H1 (cell line): Measurements from ENCODE around the gene MYLK. TPM values are rescaled to one million over a fixed set of nuclear protein-coding genes. Genes with fewer than 3 reads are reported as not detected.
"Not testable (repeated sequence)": the region's sequence is repeated elsewhere in the genome, so short reads cannot be mapped to it uniquely, and the experiment has no call there.

Experiments
- CTCF ChIA-PET: fragments of 300-600 bp; sonication (Branson Sonifier 250); formaldehyde crosslinking; loops from one replicate; lab custom pipeline; 2021; ENCODE audit not compliant: partially characterized antibody; lab: Charles Lee
- POLR2A ChIA-PET: fragments of 300-600 bp; sonication (Branson Sonifier 250); formaldehyde crosslinking; loops from one replicate; lab custom pipeline; 2021; ENCODE audit warnings: inconsistent platforms; ENCODE audit not compliant: partially characterized antibody; lab: Charles Lee
- DNase-seq, 2 experiments: peaks; one replicate each; pipeline versions ENCODE4 v3.0.0 to v3.0.0-alpha.2; 2010 to 2022; ENCODE audit warnings: low spot score in 2 of 2, low read depth in 1 of 2, mixed read lengths in 1 of 2
- FAIRE-seq: peaks from 2 replicates; lab custom pipeline; 2011; peaks lifted over from hg19 to GRCh38; lab: Jason Lieb, UNC
- H2AFZ ChIP-seq: 2 replicates; pipeline ENCODE4 v1.8.1; 2012; ENCODE audit warnings: low read length, inconsistent platforms
- H2AK5ac ChIP-seq: 2 replicates; pipeline ENCODE4 v1.6.1; 2013; ENCODE audit warnings: low read depth, low read length
- H2BK120ac ChIP-seq: replicated peaks from 2 replicates; pipeline ENCODE3; 2013; ENCODE audit warnings: low read depth, low read length, inconsistent platforms
- H2BK12ac ChIP-seq: 2 replicates; pipeline ENCODE4 v1.6.1; 2013; ENCODE audit warnings: low read depth, low read length
- H2BK15ac ChIP-seq: 2 replicates; pipeline ENCODE4 v1.6.1; 2013; ENCODE audit warnings: low read length
- H2BK20ac ChIP-seq: 2 replicates; pipeline ENCODE4 v1.6.1; 2013; ENCODE audit warnings: low read length
- H2BK5ac ChIP-seq: 2 replicates; pipeline ENCODE4 v1.6.1; 2013; ENCODE audit warnings: low read depth, low read length
- H3K14ac ChIP-seq: 2 replicates; pipeline ENCODE4 v1.6.1; 2013; ENCODE audit warnings: inconsistent platforms; ENCODE audit not compliant: insufficient read length
- H3K18ac ChIP-seq: 2 replicates; pipeline ENCODE4 v1.6.1; 2013; ENCODE audit warnings: low read length; ENCODE audit errors: extremely low read depth
- H3K23ac ChIP-seq: 2 replicates; pipeline ENCODE4 v1.6.1; 2013; ENCODE audit warnings: inconsistent platforms; ENCODE audit not compliant: insufficient read length
- H3K23me2 ChIP-seq: 2 replicates; pipeline ENCODE4 v1.6.1; 2013; ENCODE audit warnings: low read depth, low read length
- H3K27ac ChIP-seq: 2 replicates; pipeline ENCODE4 v1.6.1; 2011; ENCODE audit warnings: low read depth, low read length, inconsistent platforms
- H3K27me3 ChIP-seq, 4 experiments: replicated peaks in 1 of 4; 1 replicate in 1 of 4; 2 replicates in 3 of 4; pipeline versions ENCODE4 v1.6.1 to v1.8.1; 2011 to 2013; ENCODE audit warnings: low read length in 3 of 4, mild to moderate bottlenecking in 3 of 4, inconsistent platforms in 2 of 4, mixed read lengths in 2 of 4, moderate library complexity in 1 of 4; ENCODE audit not compliant: control insufficient read depth in 3 of 4, insufficient read depth in 3 of 4; ENCODE audit errors: extremely low read depth in 1 of 4
- H3K36me3 ChIP-seq, 4 experiments: 2 replicates each; pipeline versions ENCODE4 v1.6.1 to v1.8.1; 2011 to 2013; ENCODE audit warnings: mild to moderate bottlenecking in 4 of 4, low read length in 3 of 4, moderate library complexity in 2 of 4, control low read depth in 1 of 4, inconsistent platforms in 1 of 4; ENCODE audit not compliant: insufficient read depth in 4 of 4, control insufficient read depth in 2 of 4
- H3K4ac ChIP-seq: replicated peaks from 2 replicates; pipeline ENCODE3; 2013; ENCODE audit warnings: low read length, low read depth, mixed read lengths, inconsistent platforms; ENCODE audit not compliant: insufficient read length
- H3K4me1 ChIP-seq, 4 experiments: replicated peaks in 1 of 4; 1 replicate in 1 of 4; 2 replicates in 3 of 4; pipeline versions ENCODE4 v1.6.1 to v1.8.1; 2011 to 2013; ENCODE audit warnings: low read length in 3 of 4, inconsistent platforms in 2 of 4, mixed read lengths in 1 of 4; ENCODE audit not compliant: insufficient read depth in 4 of 4, control insufficient read depth in 3 of 4
- H3K4me2 ChIP-seq, 2 experiments: 2 replicates each; pipeline versions ENCODE4 v1.6.1 to v1.8.1; 2011 to 2013; ENCODE audit warnings: low read depth in 2 of 2, low read length in 2 of 2, control low read depth in 1 of 2, inconsistent platforms in 1 of 2, mild to moderate bottlenecking in 1 of 2; ENCODE audit not compliant: insufficient read depth in 1 of 2
- H3K4me3 ChIP-seq, 4 experiments: fragments of 200-600, 300-600 bp in 1 of 4; sonication (generic), shearing (Covaris generic), sonication (Bioruptor Twin) in 1 of 4; 2 replicates each; pipeline versions ENCODE4 v1.5.1 to v1.8.1; 2011 to 2016; ENCODE audit warnings: low read length in 4 of 4, low read depth in 3 of 4, control low read depth in 2 of 4, inconsistent platforms in 2 of 4, mild to moderate bottlenecking in 2 of 4, mixed read lengths in 1 of 4, moderate library complexity in 1 of 4; ENCODE audit not compliant: insufficient read depth in 2 of 4; ENCODE audit errors: extremely low read depth in 1 of 4
- H3K56ac ChIP-seq: replicated peaks from 2 replicates; pipeline ENCODE3; 2013; ENCODE audit warnings: low read depth, mild to moderate bottlenecking, mixed read lengths, low read length, inconsistent platforms; ENCODE audit not compliant: insufficient read length
- H3K79me1 ChIP-seq: 2 replicates; pipeline ENCODE4 v1.6.1; 2013; ENCODE audit warnings: low read depth, low read length, control low read depth
- H3K79me2 ChIP-seq, 2 experiments: 2 replicates each; pipeline versions ENCODE4 v1.6.1 to v1.8.1; 2012 to 2013; ENCODE audit warnings: low read length in 2 of 2, mild to moderate bottlenecking in 2 of 2, inconsistent platforms in 1 of 2; ENCODE audit not compliant: insufficient read depth in 2 of 2, control insufficient read depth in 1 of 2
- H3K9ac ChIP-seq, 4 experiments: replicated peaks in 1 of 4; 1 replicate in 1 of 4; 2 replicates in 3 of 4; pipeline versions ENCODE4 v1.6.1 to v1.8.1; 2011 to 2013; ENCODE audit warnings: low read depth in 3 of 4, low read length in 3 of 4, control low read depth in 2 of 4, mild to moderate bottlenecking in 2 of 4, moderate library complexity in 2 of 4, inconsistent platforms in 1 of 4; ENCODE audit errors: extremely low read depth in 1 of 4
- H3K9me3 ChIP-seq, 2 experiments: 2 replicates each; pipeline versions ENCODE4 v1.6.1 to v1.8.1; 2012 to 2013; ENCODE audit warnings: mild to moderate bottlenecking in 2 of 2, moderate library complexity in 2 of 2, control low read depth in 1 of 2, inconsistent platforms in 1 of 2, low read depth in 1 of 2, low read length in 1 of 2, mixed read lengths in 1 of 2; ENCODE audit not compliant: insufficient read depth in 2 of 2
- H4K20me1 ChIP-seq, 2 experiments: replicated peaks in 1 of 2; 2 replicates each; pipeline versions ENCODE3 to v1.8.1; 2011 to 2013; ENCODE audit warnings: inconsistent platforms in 2 of 2, low read length in 2 of 2, mild to moderate bottlenecking in 1 of 2; ENCODE audit not compliant: insufficient read depth in 2 of 2, control insufficient read depth in 1 of 2
- H4K5ac ChIP-seq: 2 replicates; pipeline ENCODE4 v1.6.1; 2013; ENCODE audit warnings: low read length, low read depth, mixed read lengths, inconsistent platforms; ENCODE audit not compliant: insufficient read length
- H4K8ac ChIP-seq: 2 replicates; pipeline ENCODE4 v1.8.0; 2013; ENCODE audit warnings: mild to moderate bottlenecking, moderate library complexity, low read length, inconsistent platforms; ENCODE audit not compliant: insufficient read depth; ENCODE audit errors: extremely low read depth
- H4K91ac ChIP-seq: replicated peaks from 2 replicates; pipeline ENCODE3; 2013; ENCODE audit warnings: low read length, mixed read lengths, inconsistent platforms; ENCODE audit not compliant: insufficient read length
- CEBPB ChIP-seq: IDR thresholded peaks from 2 replicates; pipeline ENCODE4 v1.6.1; 2012; ENCODE audit warnings: low read depth, low read length
- CREB1 ChIP-seq: IDR thresholded peaks from 2 replicates; pipeline ENCODE4 v1.6.1; 2012; ENCODE audit warnings: inconsistent platforms
- CTCF ChIP-seq, 3 experiments: IDR thresholded peaks; 1 replicate in 2 of 3; 2 replicates in 1 of 3; pipeline versions ENCODE4 v1.5.1 to v1.6.1; 2011; ENCODE audit warnings: low read length in 3 of 3, mild to moderate bottlenecking in 3 of 3, inconsistent platforms in 2 of 3, low read depth in 1 of 3, moderate library complexity in 1 of 3; ENCODE audit not compliant: insufficient read depth in 1 of 3; ENCODE audit errors: control extremely low read depth in 1 of 3
- EGR1 ChIP-seq: IDR thresholded peaks from 2 replicates; pipeline ENCODE4 v1.6.1; 2011; ENCODE audit warnings: low read depth, low read length, borderline replicate concordance
- KDM4A ChIP-seq: IDR thresholded peaks from one replicate; pipeline ENCODE4 v1.7.1; 2012; ENCODE audit warnings: low read depth, mild to moderate bottlenecking, moderate library complexity, low read length, inconsistent platforms; ENCODE audit not compliant: severe bottlenecking
- POU5F1 ChIP-seq: IDR thresholded peaks from 2 replicates; pipeline ENCODE4 v1.6.1; 2011; ENCODE audit warnings: low read depth, mild to moderate bottlenecking, low read length, moderate library complexity
- SRF ChIP-seq: IDR thresholded peaks from 2 replicates; pipeline ENCODE4 v1.6.1; 2011; ENCODE audit warnings: mild to moderate bottlenecking, low read depth, low read length, moderate library complexity
- WGBS, 2 experiments: shearing (Covaris generic) in 1 of 2; methylation state at CpG; one replicate each; pipeline versions ENCODE4 v1.1.6 to v1.1.7; 2013 to 2015; ENCODE audit warnings: low lambda C conversion rate in 2 of 2, mixed read lengths in 2 of 2, inconsistent platforms in 1 of 2, low coverage in 1 of 2, missing lambda C conversion rate in 1 of 2; ENCODE audit not compliant: insufficient replicate concordance in 2 of 2, insufficient coverage in 1 of 2, insufficient read length in 1 of 2; ENCODE audit errors: extremely low coverage in 1 of 2, missing lambda C conversion rate in 1 of 2; 5-methylcytosine and 5-hydroxymethylcytosine counted together
- polyA plus RNA-seq, 7 experiments: library from polyadenylated mRNA; depleted of rRNA in 3 of 7; stranded (reverse) in 5 of 7; unstranded in 2 of 7; fragments of >200 nt in 5 of 7; fragments of 200-250 nt in 2 of 7; gene quantifications; 1 replicate in 5 of 7; 2 replicates in 1 of 7; 4 replicates in 1 of 7; pipeline versions ENCODE4 v1.2.1 to v1.2.3, GENCODE V29; 2011 to 2013; ENCODE audit warnings: missing spikeins in 2 of 7, mixed read lengths in 2 of 7
- total RNA-seq: library from RNA; stranded (reverse); fragmentation: NEBNext Ultra II Directional; extraction: Animal tissue kit (Norgen Biotek cat#: 25700); gene quantifications from 2 replicates; pipeline ENCODE4 v1.2.1, GENCODE V29; 2021

The MYLK gene
- total and polyA plus RNA-seq, 2 of the 8 experiments (the other 6 are each of a cell fraction or from before 2014, with no cell fraction given), result 11.6 to 21.3 TPM

- TF ChIP-seq CTCF (IDR thresholded peaks at IDR 0.05; ENCODE audit: control extremely low read depth in 1 of 3, insufficient read depth in 1 of 3, low read depth in 1 of 3, low read length in 3 of 3) (no peak), KDM4A (no peak), CREB1 (no peak), CEBPB (no peak), EGR1 (no peak), SRF (no peak), POU5F1 (no peak)
Measured at GRCh38 chr3:123718108-123718507, 166.0 kb downstream of the MYLK start (continued).

GRCh38 chr3:123717451-123717850, 166.7 kb downstream of the MYLK start:
- ChIA-PET POLR2A (interaction anchor here (0.6 kb wide), 1 partner anchor 30 kb away, joined by 3 read pairs; no protein-coding TSS in a partner anchor), CTCF (interaction anchor here (1.2 to 51.6 kb wide), 4 partner anchors 11 to 64 kb away, joined by 3 to 1463 read pairs (median 6); no protein-coding TSS in a partner anchor)
- H3K79me2 ChIP-seq, H3K4me1 ChIP-seq, H3K56ac ChIP-seq, H3K4ac ChIP-seq, H3K27ac ChIP-seq, H2BK15ac ChIP-seq, H4K91ac ChIP-seq, H4K5ac ChIP-seq, DNase-seq, H3K27me3 ChIP-seq, H3K23me2 ChIP-seq, H4K20me1 ChIP-seq, H2BK5ac ChIP-seq, H3K23ac ChIP-seq, H2AK5ac ChIP-seq, H4K8ac ChIP-seq, H3K36me3 ChIP-seq, FAIRE-seq, H3K9ac ChIP-seq, H3K4me2 ChIP-seq, H3K14ac ChIP-seq, H2AFZ ChIP-seq, H3K18ac ChIP-seq, H3K79me1 ChIP-seq, H2BK12ac ChIP-seq, H2BK20ac ChIP-seq, H2BK120ac ChIP-seq, H3K9me3 ChIP-seq, H3K4me3 ChIP-seq: not testable (repeated sequence)
- WGBS, 2 experiments, result 95% methylated on average over 2 of the region's 2 CpGs; no CpG with 5 or more reads in 1 of the 2 experiments
